HG02798 (cell line): ENCODE measurements around the gene TYRP1.

ENCODE experiments used
- ATAC-seq: cut with Tn5 transposase; IDR thresholded peaks from one replicate; pipeline ENCODE4 v1.9.1; 2021; ENCODE audit warnings: mild to moderate bottlenecking; ENCODE audit not compliant: unreplicated experiment, poor library complexity

Gene TYRP1

DNA sequence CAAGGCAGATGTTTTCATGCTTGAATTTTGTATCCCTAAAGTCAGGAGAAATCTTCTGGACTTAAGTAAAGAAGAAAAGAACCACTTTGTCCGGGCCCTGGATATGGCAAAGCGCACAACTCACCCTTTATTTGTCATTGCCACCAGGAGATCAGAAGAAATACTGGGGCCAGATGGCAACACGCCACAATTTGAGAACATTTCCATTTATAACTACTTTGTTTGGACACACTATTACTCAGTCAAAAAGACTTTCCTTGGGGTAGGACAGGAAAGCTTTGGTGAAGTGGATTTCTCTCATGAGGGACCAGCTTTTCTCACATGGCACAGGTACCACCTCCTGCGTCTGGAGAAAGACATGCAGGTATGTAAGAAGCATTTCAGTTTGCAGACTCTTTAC is 2.3 kb downstream of the TYRP1 start:
- ATAC-seq: no peak

DNA sequence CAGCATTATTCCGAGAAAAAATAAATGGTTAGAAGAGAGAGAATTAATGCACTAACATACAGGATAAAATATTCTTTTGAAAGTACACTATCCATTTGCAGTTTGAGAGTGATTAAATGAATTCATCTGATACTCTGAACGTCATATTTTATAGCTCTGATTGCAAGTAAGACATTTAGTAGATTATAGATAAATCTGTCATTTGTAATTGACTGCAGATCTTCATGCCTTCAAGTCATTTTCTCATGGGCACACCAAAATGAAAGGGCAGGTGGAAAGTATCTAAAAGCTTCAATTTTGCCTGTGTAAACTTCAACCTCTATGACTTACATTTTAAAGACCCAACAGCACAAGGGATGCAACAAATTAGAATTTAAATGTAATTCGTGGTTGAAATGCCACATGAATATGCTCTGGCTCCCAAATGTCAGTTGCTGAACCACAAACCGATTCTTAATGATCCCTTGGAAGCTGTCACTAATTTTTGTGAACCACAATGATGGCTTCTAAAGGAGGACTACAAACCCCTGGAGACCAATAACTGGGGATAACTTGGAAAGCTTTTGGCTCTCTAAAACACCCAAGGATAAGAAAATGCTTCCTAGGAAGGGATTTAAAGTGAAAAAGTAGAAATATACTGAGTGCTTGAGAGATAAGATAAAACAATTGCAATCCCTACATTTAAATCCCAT is 3.9 kb downstream of the TYRP1 start:
- ATAC-seq: no peak

DNA sequence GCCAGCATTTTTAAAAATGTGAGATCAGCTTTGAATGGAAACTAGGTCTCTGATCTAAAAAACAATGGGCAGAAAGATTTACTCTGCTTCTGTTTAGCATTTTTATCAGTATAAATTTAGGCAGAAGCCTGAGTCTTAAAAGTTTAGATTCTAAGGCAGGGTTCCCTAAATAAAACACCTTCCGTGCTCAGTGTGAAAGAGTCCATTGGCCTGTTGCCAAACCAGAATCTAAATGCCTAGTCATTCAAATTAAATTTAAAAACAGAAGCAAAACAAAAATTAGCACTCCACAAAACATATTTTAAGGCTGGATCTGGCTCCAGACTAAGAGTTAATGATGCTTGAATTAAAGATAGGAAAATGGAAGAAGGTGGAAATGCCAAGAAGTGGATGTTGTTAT is 4.5 kb downstream of the TYRP1 start:
- no peak for ATAC-seq

DNA sequence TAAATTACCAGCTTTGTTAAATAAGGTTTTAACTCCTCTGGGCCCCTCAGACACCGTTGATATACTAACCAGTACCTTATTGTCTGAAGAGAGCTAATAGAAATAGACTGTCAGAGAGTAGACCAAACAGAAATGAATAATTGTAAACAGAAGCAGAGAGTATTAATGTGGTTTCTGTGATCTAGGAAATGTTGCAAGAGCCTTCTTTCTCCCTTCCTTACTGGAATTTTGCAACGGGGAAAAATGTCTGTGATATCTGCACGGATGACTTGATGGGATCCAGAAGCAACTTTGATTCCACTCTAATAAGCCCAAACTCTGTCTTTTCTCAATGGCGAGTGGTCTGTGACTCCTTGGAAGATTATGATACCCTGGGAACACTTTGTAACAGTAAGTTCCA is 5.1 kb downstream of the TYRP1 start:
- no peak for ATAC-seq

DNA sequence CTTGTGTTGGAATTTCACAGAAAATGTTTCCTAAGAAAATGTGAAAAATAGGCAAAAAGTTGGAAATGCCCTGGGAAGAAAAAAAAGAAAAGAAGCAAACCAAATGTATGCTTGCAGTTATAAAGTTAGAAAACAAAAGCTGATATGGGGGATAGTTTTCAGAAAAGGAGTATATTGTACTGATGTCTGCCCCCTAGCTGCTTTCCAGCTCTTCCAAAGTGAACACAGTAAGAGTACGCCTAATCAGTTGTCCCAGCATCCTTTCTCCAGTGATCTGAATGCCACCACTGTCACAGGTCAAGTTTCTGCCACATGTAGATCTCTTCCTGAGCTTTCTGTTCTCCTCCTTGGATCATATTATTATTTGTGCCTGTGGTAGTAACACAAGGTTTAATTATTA is 5.8 kb downstream of the TYRP1 start:
- ATAC-seq: no peak

DNA sequence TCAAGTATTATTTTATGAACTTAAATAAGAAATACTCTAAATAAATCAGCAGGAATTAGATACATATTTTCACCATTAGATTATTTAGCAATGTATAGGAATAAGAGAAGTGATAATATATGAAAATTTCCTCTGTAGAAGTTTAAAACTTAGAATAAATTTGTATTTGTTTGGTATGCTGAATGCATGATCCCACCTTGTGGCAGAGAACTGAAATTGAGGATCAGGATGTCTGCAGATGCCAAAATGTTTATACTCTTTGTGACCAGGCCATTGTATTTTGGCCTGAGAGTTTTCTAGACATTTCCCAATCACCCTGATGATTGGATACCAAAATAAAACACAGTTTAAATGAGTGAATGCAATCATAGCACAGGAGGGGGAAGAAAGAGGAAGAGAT is 6.3 kb downstream of the TYRP1 start:
- ATAC-seq: no peak

DNA sequence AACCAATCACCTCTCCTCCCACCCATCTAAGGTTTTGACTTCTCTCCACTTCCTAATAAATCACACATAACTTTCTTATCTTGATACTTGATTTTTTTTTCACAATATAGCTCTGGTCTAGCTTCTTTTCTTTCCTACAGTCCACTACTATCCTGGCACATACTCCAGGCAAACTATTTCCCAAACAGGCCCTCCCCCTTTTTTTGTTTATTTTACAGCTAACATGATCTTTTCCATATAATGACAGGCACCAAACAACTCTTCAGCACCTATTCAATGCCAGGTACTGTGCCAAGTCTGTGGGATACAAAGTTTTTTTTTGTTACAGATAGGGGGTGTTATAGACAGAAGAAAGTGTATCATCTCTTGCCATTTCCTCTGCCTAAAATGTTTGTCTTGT is 7.9 kb downstream of the TYRP1 start:
- no peak for ATAC-seq

DNA sequence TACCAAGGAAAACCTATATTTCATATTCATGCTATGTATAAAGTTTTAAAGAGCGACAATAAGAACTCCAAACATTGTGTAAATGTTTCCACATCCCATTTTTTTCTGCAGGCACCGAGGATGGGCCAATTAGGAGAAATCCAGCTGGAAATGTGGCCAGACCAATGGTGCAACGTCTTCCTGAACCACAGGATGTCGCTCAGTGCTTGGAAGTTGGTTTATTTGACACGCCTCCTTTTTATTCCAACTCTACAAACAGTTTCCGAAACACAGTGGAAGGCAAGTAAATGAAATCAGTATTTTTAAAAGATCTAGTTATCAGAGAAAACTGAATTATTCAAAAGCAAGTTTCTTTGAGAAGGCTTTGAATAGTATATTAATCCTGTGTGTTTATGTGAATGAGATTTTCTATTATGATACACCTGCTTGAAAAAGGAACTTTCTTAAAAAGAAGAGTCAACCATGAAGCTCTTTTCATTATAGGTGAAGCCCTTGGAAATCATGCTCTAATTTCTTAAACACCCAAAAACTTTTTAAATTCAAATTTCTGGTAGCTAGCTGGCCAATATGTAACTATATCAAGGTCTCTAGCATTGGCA is 9.1 kb downstream of the TYRP1 start:
- no peak for ATAC-seq

DNA sequence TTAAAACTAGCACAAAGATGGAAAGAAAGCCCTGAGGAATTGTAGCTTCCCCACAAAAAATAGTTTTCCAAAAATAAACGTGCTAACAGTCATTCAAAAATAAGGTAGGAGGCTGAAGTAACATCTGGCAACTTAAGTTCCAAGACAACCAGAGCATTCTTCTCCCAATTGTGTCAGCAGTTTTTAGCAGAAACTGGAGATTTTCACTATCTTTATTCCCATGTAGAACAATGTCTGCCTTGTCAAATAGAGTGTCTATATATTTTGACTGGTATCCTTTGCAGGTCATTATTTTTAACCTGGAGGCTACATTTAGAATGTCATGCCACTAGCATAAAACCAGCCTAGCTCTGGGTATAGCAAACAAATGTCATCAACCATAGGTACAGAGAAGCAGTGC is 10.8 kb downstream of the TYRP1 start:
- no peak for ATAC-seq

DNA sequence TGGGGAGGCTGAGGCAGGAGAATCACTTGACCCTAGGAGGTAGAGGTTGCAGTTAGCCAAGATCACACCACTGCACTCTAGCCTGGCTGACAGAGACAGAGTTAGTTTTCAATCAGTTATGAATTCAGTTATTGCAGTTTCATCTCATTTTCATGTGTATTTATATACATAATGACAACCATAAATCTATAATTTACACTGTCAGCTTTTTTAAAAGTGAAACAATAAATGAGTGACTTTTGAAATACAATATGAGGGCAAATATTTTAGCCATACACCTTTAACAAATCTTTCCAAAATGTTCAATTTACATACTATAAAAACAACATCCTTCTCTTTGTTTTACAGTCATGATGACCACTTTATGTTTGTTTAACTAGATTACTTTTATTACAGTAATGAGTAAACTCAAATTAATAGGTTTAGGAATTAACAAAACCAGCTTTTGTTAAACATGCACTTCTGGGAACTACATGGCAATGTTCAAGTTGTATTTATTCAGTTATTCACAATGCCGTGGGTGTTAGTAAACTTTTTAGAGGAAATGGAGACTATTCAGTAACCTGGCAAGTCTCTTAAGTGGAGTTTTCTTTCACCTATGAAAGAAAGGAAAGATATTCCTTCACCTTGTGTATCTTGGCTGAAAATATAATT is 12.7 kb downstream of the TYRP1 start:
- no peak for ATAC-seq

DNA sequence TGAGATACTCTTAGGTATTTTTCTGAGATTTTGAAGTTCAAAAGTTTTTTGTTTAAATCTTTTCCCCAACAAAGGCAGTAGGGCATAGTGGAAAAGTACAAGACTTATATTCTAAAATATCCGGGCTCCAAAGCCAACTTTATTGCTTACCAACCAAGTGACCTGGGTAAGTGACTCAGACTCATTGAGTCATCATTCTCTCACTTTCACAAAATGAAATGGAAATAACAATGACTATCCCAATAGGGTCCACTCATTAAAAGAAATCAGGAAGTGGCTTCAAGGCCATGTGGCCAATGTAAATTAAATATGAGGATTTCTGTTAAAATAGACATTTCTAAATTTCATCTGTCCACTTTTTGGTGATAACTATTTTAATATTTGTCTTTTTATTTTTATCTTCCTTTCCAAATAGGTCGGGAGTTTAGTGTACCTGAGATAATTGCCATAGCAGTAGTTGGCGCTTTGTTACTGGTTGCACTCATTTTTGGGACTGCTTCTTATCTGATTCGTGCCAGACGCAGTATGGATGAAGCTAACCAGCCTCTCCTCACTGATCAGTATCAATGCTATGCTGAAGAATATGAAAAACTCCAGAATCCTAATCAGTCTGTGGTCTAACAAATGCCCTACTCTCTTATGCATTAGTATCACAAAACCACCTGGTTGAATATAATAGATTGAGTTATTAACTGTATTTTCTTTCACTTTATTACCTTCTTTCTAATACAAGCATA is 15.5 kb downstream of the TYRP1 start:
- ATAC-seq: no peak

DNA sequence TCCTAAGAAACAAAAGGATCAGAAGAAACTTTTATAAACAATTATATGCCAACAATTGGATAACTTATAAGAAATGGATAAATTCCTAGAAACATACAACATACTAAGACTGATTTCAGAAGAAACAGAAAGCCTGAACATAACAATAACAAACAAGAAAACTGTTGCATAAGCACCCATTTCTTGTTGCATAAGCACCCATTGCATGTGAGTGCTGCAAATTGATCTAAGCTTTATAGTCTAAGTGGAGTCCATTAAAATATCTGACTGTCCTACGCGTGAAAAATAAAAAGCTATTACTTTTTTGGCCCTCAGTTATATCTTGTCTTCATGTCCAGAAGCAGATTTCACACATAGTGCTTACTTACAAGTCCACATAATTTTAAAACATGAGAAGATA is 19.3 kb downstream of the TYRP1 start:
- no peak for ATAC-seq

DNA sequence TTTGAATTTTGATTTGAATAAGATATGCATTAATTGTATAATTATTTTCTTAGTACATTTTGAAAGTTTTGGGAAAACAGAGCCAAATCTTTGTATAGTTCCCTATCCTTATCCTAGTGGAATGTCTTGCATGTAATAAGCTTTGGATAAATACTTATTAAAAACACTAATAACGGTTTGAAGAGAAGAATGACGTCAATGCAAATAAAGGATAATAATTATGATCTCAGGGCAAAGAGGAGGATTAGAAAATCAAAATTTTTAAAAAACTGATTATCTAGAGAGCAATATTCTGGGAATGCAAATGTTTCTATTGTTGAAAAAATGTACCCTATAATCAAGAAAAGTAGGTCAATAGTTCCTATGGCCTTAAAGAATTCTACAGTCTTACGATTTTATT is 22.1 kb downstream of the TYRP1 start:
- no peak for ATAC-seq

DNA sequence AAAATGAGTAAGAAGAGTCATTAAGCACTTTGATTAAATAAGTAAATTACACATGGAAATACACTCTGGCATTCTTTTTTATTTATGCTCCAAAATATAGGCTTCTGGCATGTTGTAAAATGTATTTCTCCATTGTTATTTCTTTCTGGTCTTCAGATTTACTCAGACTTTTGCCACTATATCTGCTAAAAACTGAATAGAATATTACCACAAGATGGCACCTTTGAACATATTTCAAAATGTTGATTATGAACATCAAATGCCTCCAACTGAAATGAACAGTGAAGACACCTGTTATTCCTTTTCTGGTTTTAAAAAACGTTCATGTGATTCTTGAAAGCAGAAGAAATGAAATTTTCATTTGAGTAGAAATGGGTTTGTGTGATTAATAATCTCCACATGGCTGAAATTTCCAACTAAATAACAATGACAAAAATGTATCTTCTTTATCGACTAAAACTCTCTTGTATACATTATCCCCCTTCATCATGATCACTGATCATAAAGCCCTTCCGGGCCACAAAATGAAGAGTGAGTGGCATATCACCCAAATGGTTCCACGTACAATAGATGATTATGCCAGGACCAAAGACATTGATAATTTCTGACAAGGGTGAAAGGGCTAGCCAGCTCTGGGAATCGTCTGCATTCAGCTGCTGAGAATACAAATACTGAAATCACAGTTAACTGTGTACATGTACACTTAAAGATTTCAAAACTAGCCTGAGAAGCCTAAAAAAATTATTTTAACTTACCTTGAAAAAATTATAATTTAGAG is 23.8 kb downstream of the TYRP1 start:
- ATAC-seq: no peak

DNA sequence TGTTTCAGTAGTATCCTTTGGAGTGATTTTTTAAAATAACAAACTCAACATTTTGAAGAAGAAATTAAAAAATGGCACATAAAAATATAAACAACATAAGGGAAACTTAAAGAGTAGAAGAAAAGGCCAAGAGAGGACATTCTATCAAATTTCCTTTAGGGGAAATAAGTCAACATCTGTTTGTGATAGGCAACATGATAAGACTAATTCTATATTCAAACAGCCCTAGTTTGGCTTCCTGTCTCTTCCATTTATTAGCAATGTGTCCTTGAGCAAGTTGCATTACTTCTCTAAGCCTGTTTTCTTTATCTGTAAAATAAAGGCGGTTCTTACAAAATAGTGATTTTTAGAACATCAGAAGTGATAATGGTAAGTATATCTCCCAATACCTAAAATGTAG is 24.7 kb downstream of the TYRP1 start:
- no peak for ATAC-seq

DNA sequence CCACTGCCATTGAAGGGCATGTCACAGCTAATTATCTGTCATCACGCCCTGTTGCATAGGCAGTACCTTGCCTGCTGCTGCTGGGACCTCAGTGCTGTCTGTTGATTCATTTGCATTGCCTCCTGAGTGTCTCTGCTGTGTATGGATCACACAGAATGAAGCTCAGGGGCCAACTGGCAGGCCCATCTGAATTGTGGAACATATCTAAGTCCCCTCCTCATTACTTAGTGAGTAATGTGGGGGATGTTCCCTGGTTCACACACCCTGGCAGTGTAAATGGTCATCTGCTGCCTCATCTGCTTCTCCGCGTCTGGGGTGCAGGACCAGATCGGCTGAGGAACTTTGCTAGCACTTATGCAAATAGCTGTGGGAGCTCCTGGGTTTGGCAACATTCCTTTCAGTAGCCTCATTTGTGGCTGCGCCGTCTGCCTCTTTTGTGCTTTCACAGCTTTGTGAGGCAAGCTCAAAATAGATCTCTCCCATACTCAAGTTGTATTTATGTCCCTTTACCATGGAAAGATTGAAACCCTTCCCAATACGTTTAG is 25.4 kb downstream of the TYRP1 start:
- no peak for ATAC-seq

DNA sequence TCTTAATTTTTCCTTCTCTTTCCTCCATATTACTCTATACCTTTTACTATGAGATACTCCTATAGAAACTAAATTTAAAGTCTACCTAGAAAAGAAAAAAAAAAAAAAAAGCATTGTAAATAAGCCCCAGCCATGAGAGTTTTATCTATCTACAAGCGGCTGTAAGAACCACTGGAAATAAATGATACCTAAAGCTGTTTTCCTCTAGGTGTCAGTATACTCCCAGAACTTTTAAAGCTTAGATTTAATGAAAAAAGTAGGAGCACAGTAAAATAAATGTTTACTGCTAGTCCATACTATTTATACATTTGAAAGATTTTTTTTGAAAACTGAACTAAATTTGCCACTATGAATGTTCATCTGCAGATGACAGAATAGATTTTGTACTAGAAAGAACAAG is 26.2 kb downstream of the TYRP1 start:
- no peak for ATAC-seq

DNA sequence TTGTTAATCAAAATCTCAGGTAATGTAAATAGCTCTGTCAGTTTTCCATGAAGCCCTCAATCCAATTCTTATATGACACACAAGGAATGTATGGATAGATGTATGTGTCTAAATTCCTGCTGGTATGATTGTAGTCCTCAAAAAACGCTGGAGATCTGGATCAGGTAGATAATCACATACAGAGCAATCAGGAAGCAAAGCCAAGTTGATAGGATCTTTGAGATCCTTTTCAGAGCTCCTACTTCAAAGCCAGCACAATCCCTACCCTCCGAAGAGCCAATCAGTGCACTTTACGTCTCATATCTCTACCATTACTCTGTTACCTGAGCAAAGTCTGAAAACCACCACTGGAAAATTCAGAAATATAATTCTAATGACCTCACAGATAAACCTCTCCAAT is 27.4 kb downstream of the TYRP1 start:
- ATAC-seq: no peak

DNA sequence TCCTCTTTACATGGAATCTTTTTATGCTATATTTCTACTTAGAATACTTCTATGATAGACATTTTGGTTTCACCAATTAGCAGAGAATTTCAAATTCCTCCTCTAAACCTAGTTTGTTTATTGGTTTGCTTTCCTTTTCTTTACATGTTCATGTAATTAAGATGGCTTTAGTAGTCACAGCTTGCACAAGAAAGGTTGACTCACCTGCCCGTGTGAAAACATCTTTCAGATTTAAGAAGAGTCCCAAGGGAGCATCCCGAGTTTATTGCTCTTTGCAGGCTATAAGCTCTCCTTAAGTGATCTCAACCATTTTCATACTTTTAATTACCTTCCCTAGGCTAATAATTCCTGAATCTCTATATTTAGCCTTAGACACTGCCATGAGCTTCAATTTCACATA is 28.9 kb downstream of the TYRP1 start:
- no peak for ATAC-seq

DNA sequence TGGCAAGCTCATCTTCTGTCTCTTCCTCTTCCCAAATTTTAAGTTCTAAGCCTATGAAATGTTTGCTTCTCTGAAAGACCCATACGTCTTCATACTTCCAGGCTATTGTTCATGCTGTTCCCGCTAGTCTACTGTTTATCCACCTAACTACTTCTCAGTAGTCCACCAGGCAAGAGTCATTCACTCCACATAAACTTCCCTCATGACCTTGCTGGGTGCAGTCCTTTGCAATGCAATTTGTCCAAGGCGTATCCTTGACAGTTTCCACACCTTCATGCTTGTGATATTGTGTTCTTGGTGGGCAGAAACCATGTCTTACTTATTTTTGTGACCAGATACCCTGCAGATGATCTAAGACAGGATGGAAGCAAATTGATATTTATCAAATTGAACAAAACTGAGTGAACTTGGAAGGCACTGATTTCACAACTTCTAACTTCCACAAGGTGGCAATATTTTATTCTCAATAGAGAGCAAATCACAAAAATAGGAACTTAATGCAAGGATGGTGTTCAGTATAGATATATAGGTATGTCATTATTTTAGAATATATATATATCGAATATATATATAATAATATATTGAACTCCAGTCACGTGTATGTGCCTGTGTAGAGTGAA is 30.3 kb downstream of the TYRP1 start:
- no peak for ATAC-seq
